NCI-H1930 (cell line): ENCODE results near the gene CTNNA2.

Experiments
- DNase-seq, 2 experiments: peaks; one replicate each; lab custom pipeline; 2025; lab: John Stamatoyannopoulos, UW

CTNNA2 gene

DNA sequence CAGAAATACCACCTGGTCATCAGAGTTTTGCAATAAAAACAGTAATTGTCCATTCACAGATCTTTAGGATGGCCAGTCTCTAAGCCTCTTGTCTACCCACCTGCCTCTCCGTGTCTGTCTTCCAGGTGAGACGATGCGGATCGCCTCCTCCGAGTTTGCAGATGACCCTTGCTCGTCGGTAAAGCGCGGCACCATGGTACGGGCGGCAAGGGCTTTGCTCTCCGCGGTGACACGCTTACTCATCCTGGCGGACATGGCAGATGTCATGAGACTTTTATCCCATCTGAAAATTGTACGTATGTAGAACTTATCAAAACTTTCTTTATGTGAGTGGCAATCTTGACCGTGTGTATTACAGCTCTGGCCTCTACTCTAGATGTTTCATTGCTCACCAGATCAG lies 345.0 kb downstream of the CTNNA2 start:
- no peak for DNase-seq

GRCh38 chr2:79860228-79861058 lies 347.6 kb downstream of the CTNNA2 start:
- DNase-seq = no peak

DNA sequence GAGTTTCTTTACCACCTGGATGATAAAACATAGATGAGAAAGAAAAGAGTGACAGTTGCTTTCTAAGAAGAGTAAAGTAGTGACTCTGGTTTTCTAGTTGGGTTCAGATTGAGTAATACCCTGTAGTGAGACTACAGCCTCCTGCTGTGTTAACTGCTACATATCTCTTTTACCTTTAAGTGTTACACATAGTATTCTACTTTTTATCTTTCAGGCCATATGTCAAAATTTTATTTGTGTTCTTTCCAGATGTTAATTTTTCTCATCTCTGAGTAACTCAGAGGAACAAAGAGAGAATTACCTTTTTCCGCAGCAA lies 348.2 kb downstream of the CTNNA2 start:
- DNase-seq = no peak

DNA sequence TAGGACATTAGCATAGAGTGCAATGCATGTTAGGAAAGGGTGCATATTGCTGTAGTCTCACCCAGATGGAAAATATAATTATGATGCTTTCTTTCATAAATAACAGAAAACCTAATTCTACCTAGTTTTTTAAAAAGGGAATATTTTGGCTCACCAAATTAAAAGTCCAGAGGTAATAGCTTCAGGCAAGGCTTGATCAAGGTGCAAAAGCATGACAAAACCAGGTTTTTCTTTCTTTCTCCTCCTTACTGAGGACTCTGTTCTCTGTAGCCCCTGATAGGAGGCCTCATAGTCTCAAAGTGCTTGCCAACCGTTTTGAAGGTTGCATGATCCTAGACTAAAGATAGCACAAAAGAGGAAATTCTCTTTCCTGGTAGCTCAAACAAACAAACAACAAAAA lies 349.9 kb downstream of the CTNNA2 start:
- DNase-seq = no peak

- no peak for DNase-seq
These were observed 359.8 kb downstream of the CTNNA2 start for GRCh38 chr2:79872656-79873055.

DNA sequence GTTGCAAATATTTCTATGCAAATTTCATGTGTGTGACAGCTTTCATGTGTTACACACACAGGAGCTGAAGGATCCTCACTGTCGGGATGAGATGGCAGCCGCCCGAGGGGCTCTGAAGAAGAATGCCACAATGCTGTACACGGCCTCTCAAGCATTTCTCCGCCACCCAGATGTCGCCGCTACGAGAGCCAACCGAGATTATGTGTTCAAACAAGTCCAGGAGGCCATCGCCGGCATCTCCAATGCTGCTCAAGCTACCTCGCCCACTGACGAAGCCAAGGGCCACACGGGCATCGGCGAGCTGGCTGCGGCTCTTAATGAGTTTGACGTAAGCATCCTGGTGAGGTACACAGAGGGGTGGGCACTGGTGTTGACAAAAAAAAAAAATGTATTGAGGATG lies 361.2 kb downstream of the CTNNA2 start:
- no peak for DNase-seq

DNA sequence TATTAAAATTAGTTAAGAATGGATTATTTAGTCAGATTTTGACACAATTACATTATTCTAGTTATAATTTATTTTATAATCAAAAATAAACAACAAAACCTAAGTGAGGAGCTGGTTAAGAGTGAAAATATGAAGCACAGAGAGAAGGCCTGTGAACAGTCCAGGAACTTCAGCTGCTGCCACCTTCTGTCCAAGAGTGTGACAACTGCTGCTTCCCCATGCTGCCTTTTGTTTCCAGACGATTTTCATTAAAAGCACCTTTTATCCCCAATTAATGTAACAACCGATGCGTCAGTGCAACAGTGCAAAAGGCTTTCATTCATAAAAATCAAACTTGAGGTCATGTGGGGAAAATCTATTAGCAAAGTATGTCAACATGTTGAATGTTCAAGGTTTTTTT lies 363.6 kb downstream of the CTNNA2 start:
- peak; percentile 11 to 12 for DNase-seq

- no peak for DNase-seq
These were observed 369.7 kb downstream of the CTNNA2 start for GRCh38 chr2:79882548-79882947.

DNA sequence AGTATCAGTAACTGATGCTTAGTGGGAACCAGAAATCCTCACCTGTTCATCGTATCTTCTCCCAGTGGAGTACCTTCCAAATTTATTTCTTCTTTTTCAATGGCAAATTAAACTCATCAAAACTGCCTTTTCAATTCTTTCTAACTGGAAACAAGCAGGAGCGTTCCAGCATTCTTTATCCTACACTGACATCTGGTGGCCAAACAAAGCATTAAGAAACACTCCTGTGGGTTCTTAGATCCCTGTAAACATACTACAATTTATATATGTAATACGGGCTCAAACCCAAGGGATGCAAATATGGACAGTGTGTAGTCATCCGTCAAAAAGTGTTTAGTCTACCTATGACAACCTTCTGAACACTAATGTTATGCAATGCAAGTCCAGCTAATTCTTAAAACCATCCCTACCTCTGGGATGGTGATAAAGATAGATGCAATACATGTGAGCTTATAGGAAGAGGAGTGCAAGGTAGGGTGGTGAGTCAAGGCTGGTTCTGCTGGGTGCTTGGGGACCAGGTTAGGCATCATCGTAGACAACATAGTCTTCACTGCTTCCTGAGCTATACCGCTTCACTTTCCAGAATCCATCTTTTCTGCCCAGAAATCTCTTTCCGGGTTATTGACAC lies 375.0 kb downstream of the CTNNA2 start:
- DNase-seq = peak in 1 of 2 experiments; percentile 50

DNA sequence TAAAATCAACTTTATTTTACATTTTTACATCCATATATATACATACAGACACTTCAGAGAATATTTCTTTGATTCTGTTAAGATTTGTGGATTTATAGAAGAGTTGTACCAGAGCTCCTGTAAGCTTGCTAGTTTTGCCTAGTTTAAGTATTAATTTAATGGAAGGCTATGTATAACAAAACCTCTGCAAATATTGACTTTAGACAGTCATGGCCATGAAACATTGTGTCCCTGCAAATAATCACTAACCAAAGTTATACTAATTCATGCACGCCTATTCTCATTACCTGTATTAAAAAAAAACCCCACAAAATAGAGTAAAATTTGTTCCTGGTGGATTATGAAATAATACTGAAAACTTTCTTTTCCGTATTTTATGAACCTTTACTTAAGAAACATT lies 379.3 kb downstream of the CTNNA2 start:
- no peak for DNase-seq

- DNase-seq = no peak
These were observed 386.3 kb downstream of the CTNNA2 start for GRCh38 chr2:79899196-79899595.

- DNase-seq = no peak
These were observed 388.3 kb downstream of the CTNNA2 start for GRCh38 chr2:79901161-79901560.

- DNase-seq = no peak
These were observed 390.6 kb downstream of the CTNNA2 start for GRCh38 chr2:79903222-79904000.

GRCh38 chr2:79906139-79906890 lies 393.5 kb downstream of the CTNNA2 start:
- DNase-seq = no peak

- no peak for DNase-seq
These were observed 396.7 kb downstream of the CTNNA2 start for GRCh38 chr2:79909521-79909920.

GRCh38 chr2:79910643-79911042 lies 397.8 kb downstream of the CTNNA2 start:
- DNase-seq = no peak

DNA sequence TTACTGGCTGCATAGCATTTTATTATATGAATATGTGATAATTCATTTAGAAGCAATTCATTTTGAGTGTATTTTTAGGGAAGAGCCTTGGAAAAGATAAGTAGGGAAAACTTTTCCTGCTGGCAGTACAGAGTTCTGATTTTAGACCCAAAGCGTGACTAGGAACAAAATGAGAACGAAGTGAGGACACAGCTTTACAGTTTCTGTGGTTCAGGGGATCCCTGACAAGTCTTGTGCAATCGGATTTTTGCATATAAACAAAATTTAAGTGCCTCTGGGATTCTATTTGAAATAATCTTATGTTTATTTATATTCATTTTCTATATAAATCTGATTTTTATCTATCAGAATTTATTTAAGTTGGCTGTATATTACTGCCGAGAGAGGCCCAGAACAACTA lies 402.6 kb downstream of the CTNNA2 start:
- no peak for DNase-seq

DNA sequence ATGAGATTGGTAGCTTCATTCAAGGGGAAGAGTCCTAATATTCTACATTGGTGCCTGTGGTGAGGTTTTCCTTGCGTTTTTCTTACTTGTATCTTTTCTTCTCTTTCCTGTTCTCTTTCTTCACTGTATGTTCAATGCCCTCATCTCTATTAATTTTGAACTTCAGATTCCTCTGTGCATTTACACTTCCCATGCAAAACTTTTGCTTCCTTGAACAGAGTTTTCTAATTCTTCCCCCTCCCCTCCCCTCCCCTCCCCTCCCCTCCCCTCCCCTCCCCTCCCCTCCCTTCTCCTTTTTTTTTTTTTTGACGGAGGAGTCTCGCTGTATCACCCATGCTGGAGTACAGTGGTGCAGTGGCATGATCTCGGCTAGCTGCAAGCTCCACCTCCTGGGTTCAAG lies 403.4 kb downstream of the CTNNA2 start:
- DNase-seq = no peak

- DNase-seq = no peak
These were observed 407.7 kb downstream of the CTNNA2 start for GRCh38 chr2:79920512-79921076.

DNA sequence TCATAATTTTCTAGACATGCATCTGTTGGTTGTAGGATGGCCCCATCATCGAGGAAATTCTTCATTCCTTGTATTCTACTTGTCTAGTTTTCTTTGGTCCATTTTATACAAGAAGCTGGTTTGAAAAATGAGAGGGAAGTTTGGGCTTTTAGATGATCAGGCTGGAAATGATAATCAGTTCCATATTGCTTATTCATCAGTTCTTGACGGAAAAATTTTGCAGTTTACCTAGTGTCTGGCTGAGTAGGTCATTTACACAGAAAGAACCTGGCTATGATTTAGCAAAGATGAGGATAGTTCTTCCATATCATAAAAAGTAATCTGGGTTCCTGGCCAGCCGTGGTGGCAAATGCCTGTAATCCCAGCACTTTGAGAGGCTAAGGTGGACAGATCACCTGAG lies 416.8 kb downstream of the CTNNA2 start:
- no peak for DNase-seq

GRCh38 chr2:79935046-79935732 lies 422.3 kb downstream of the CTNNA2 start:
- no peak for DNase-seq
